ENCODE data around the gene DAW1.
"Not testable (repeated sequence)": the region's sequence is repeated elsewhere in the genome, so short reads cannot be mapped to it uniquely, and the experiment has no call there.

Gene DAW1

GRCh38 chr2:227871375-227871791, at the start of gene DAW1:
TSS of gene DAW1 (plus strand) at chr2:227871631. CDS start at chr2:227871690, 59 bp downstream.
- DNase-seq (ENCODE audit: low spot score): no peak

- DNase-seq (ENCODE audit: low spot score): no peak
These were observed 48.9 kb upstream of the DAW1 start for GRCh38 chr2:227822416-227823003.

GRCh38 chr2:227823922-227824321, 47.5 kb upstream of the DAW1 start:
- no peak for DNase-seq (ENCODE audit: low spot score)

DNA sequence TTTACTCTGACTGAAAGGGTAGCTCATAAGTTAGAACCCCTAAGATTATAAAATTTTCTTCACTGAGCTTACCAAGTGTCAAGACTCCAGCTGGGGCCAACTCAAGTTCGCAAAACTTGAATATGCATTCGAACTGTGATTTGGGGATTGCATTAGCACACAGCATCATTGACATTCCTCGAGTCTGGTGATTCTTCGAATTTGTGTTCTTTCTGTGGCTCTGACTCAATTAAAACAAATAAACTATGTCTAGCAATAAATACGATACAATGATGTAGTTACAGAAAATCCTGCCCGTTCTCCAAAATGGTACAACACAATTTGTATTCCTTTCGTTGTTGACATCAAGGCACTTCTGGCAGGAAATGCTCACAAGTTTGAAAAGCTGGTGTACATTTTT, 46.7 kb upstream of the DAW1 start:
- no peak for DNase-seq (ENCODE audit: low spot score)

- no peak for DNase-seq (ENCODE audit: low spot score)
These were observed 45.4 kb upstream of the DAW1 start for GRCh38 chr2:227826019-227826521.

- DNase-seq (ENCODE audit: low spot score): no peak
These were observed 44.9 kb upstream of the DAW1 start for GRCh38 chr2:227826563-227826962.

GRCh38 chr2:227827143-227827542, 44.3 kb upstream of the DAW1 start:
- DNase-seq (ENCODE audit: low spot score): no peak

GRCh38 chr2:227828477-227828912, 42.9 kb upstream of the DAW1 start:
- no peak for DNase-seq (ENCODE audit: low spot score)

- no peak for DNase-seq (ENCODE audit: low spot score)
These were observed 42.1 kb upstream of the DAW1 start for GRCh38 chr2:227829337-227829736.

GRCh38 chr2:227834423-227834822, 37.0 kb upstream of the DAW1 start:
- no peak for DNase-seq (ENCODE audit: low spot score)

DNA sequence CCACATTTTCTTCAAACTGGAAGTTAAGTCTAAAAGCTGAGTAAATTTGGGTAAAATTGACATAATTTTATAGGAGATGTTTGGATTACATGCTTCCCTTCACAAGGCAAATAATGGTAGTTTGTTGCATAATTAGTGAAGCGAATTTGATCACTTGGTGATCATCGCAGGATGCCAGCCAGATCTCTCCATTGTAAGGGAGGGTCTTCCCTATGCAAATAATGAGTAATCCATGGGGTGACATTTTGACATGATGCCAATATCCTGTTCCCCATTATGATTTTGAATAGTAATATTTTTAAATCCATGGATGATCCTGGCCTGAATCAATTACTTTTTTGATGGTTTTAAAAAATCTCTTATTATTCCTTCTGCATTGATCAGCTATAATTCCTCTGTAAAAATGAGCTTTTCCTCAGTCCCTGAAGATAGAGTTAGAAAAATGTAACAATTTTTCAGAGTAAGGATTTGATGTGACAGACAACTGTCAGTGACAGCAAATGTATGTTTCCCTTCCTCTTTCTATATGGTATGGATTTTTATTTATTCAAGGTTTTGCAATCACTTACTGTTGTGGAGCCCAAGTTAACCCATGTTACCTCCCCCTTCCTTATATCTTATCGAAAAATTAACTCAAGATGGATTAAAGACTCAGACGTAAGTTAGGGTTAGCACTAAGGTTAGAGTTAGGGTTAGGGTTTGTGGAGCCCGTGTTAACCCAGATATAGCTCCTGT, 36.3 kb upstream of the DAW1 start:
- no peak for DNase-seq (ENCODE audit: low spot score)

GRCh38 chr2:227839339-227840129, 31.9 kb upstream of the DAW1 start:
- DNase-seq (ENCODE audit: low spot score): not testable (repeated sequence)

DNA sequence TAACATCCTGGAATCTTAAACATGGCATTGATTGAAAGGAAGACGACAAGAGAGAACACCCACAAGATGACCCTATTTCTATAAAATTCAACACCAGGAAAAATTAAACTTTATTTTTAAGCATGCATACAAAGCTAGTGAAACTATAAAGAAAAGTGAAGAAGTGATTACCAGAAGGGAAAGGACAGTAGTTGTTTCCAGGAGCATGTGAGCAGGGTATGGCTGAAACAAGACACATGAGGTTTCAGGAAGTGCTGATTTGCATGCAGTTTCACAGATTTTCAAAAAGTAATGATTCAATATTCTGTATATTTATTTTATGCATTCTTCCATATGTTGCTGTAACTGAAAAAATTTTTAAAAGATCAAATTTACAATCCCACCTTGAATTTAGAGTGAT, 24.6 kb upstream of the DAW1 start:
- DNase-seq (ENCODE audit: low spot score): no peak

GRCh38 chr2:227848146-227848545, 23.3 kb upstream of the DAW1 start:
- no peak for DNase-seq (ENCODE audit: low spot score)

DNA sequence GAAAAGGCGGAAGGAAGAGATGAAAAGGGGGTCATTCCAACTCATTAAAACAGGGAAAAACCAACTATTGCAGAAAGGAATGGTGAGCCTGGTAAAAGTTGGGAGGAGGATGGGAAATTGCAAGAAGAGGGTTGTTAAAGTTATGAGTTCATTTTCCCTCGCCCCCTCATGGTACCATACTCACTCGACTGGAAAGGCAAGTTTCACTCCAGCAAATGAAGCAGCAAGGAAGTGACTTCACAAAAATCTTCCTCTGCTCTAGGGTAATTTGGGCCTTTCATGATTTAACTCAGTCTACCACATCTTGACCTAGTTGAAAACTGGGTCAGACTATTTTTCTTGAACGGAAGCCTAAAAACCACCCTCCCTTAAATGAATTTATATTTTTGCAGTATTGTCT, 22.8 kb upstream of the DAW1 start:
- DNase-seq (ENCODE audit: low spot score): no peak

- no peak for DNase-seq (ENCODE audit: low spot score)
These were observed 21.5 kb upstream of the DAW1 start for GRCh38 chr2:227849906-227850305.

DNA sequence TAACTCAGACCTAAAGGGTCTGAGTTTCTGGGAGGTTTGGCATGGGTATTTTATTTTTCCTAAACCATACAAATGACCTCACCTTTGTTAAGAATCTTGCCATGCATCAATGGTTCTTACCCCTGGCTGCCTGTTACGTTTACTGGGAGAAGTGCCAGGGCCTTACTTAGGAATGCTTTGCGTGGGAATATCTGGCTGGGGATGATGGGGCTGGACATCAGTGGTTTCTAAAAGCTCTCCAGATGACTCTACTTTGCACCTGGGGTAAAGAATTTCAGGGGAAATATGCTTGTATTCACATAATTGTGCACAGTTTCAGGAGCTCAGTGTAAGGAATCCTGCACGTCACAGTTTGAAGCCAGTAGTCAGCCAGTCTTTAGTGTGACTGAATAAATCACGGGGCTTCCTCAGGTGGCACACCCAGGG, 18.2 kb upstream of the DAW1 start:
- DNase-seq (ENCODE audit: low spot score): no peak

DNA sequence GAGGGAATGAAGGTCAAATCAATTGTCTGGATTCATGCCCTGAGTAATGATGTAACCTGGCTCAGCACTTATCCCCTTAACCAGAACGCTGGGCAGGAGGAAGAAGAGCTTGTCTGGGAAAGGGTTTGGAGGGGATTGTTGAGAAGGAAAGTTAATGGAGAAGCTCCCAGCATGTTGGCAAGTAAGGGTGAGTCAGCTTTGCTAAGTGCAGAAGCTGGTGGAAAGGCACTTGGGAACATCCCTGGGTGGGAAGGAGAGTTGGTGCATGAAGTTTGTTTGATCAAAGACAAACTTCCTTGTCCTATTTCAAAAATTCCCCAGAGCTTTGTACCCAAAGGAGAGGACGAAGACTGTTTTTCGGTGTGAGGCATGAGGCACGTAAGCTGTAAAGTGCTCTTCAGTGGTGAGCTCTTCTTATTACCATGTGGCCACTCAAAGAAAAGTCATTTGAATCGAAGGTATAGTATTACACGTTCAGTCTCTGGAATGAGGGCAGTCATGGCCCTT, 17.6 kb upstream of the DAW1 start:
- DNase-seq (ENCODE audit: low spot score): no peak

DNA sequence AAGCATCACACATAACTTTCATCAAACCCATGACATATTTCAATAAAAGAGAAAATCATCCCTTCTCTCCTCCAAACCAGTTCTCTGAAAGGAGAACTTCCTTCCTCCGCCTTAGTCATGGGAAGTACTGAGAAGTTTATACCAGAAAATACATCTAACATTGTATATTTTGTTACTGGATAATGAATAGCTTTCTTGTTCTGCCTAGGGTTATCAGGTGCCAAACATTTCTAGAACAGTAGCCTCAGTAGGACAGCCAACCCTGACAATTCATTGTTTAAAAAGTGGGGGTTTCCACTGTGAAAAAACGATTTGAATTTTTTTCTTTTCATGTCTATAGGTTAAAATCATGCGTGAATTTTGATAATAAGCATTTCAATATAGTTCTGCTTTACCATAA, 16.0 kb upstream of the DAW1 start:
- no peak for DNase-seq (ENCODE audit: low spot score)

DNA sequence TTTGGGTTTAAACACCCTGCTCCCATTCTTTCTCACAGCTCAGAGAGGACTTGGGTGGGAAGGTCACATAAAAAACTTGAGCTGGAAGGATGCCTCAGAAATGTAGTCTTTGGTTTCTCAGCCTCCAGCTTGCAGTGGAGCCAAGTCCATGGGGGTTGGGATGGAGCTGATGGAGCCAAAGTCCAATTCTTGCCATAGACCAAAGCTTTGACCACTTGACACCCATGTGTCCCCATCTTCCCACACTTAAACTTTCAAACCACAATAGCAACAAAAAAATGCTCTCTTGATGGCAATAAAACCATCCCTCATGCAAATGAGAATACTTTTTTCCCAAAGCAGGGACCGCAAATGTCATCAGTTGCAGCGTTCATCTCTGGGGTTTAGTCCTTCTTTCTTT, 14.7 kb upstream of the DAW1 start:
- no peak for DNase-seq (ENCODE audit: low spot score)

- no peak for DNase-seq (ENCODE audit: low spot score)
These were observed 11.2 kb upstream of the DAW1 start for GRCh38 chr2:227860221-227860641.

DNA sequence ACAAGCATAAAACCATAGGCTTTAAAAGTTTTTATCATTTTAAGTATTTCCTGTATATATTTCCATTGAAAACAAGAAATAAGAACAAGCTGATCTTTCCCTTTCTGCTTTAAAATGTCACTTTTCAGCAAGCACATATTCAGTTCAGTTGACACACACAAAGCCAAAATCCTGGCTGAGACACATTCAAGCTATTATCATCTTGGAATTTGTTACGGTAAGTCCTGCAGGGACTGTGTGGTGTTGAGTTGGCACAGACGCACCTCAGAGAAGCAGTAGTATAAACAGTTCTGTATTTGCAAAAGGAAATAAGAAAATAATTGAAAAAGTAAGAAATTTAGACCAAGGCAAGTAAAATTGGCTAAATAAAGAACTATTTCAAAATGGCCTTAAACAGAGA, 10.4 kb upstream of the DAW1 start:
- DNase-seq (ENCODE audit: low spot score): no peak

All from hematopoietic multipotent progenitor cell treated with erythropoietin and hydrocortisone succinate and interleukin-3 and kit ligand, for 17 days (in vitro differentiated cells).